WI38 (cell line): ENCODE results near the gene MBTPS1.

Source experiments
- H3K4me3 ChIP-seq: 2 replicates; pipeline ENCODE4 v1.5.1; 2011; ENCODE audit warnings: low read depth, mild to moderate bottlenecking, control low read depth, low read length
- CTCF ChIP-seq: IDR thresholded peaks from 2 replicates; pipeline ENCODE4 v1.5.1; 2012; ENCODE audit warnings: low read depth, mild to moderate bottlenecking, control low read depth, low read length

The MBTPS1 gene

DNA sequence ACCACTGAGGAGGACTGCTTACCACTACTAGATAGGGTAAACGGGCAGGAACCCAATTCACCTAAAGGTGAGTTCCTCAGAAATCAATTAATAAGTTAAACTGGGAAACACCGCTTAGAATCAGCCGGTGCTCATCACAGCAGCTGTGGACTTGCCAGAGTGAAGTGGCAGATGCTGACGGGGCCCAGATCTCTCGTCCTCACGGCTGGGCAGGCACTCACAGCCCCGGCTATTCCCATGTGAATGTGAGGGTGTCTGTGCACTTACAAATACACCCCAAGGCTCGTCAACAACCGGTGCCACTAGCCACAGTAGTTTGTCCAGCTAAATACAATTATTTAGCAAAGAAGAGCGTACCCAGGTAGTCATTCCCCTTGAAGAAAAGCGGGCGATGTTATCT, 29.7 kb downstream of the MBTPS1 start:
- no peak overlapping the region for H3K4me3 ChIP-seq
- no peak for TF ChIP-seq CTCF

GRCh38 chr16:84086341-84086740, 30.4 kb downstream of the MBTPS1 start:
- no peak overlapping the region for H3K4me3 ChIP-seq
- no peak for TF ChIP-seq CTCF

DNA sequence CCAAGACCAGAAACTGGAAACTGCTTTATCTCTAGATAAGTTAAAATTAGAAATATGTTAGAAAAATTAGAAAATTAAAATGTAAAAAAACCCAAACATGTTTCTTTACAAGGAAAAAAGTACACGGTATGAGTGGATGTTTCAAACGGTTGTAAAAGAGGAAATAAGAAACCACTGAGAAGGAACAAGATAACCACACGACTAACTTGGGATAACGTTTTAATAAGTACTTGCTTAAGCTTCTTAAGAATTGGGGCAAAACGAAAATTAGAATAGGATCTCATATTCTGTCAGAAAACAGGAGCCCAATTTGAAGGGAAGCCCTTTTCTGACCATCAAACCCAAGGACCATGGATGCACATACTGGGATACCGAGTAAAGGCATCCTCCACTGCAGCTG, 31.0 kb downstream of the MBTPS1 start:
- TF ChIP-seq CTCF = no peak
- no peak overlapping the region for H3K4me3 ChIP-seq

DNA sequence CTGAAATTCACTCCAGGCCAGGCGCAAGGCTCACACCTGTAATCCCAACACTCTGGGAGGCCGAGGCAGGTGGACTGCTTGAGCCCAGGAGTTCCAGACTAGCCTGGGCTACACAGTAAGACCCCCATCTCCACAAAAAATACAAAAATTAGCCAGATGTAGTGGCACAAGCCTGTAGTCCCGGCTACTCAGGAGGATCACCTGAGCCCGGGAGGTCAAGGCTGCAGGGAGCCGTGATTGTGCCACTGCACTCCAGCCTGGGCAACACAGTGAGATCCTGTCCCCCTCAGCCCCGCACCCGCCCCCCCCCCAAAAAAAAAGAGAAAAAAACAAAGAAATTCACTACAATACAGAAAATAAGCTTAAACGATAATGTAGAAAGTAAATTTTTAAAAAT, 31.5 kb downstream of the MBTPS1 start:
- TF ChIP-seq CTCF = no peak
- H3K4me3 ChIP-seq = no peak overlapping the region

GRCh38 chr16:84084570-84085270, 32.0 kb downstream of the MBTPS1 start:
- TF ChIP-seq CTCF = peak; percentile 72
- H3K4me3 ChIP-seq = no peak overlapping the region

- no peak for TF ChIP-seq CTCF
- H3K4me3 ChIP-seq = no peak overlapping the region
These were observed 33.7 kb downstream of the MBTPS1 start for GRCh38 chr16:84082835-84083569.

DNA sequence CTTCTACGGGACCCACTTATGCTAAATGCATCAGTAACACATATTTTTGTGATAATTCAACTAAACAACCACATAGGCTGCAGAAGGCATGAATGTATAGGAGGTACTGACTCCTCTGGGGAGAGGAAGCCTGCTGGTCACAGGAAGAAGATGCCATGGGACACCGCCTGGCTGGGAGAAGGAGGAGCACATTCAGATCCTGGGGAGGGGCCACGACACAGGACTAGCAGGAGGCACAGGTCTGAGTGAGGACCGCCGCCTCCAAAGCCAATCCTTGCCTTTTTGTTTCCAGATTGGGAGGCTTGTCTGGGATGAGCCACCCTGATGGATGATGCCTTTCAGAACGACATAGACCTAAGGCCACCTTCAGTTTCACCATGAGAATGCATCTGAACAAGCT, 34.6 kb downstream of the MBTPS1 start:
- no peak overlapping the region for H3K4me3 ChIP-seq
- no peak for TF ChIP-seq CTCF
